HG03196 (cell line): ENCODE data around the gene FUNDC1.
"Not testable (repeated sequence)": the region's sequence is repeated elsewhere in the genome, so short reads cannot be mapped to it uniquely, and the experiment has no call there.

Experiments used
- ATAC-seq: cut with Tn5 transposase; IDR thresholded peaks from one replicate; pipeline ENCODE4 v1.9.1; 2021; ENCODE audit not compliant: unreplicated experiment

Gene FUNDC1

GRCh38 chrX:44542567-44543325 is at the start of gene FUNDC1:
Gene FUNDC1, minus strand, starts transcription at chrX:44542859. Its CDS starts 27 bp downstream, at chrX:44542832.
- peak; percentile 97 for ATAC-seq

- ATAC-seq = no peak
These were observed 43.2 kb upstream of the FUNDC1 start for GRCh38 chrX:44585866-44586265.

- no peak for ATAC-seq
These were observed 37.8 kb upstream of the FUNDC1 start for GRCh38 chrX:44580466-44580865.

GRCh38 chrX:44572340-44572938 is 29.8 kb upstream of the FUNDC1 start:
- no peak for ATAC-seq

GRCh38 chrX:44570522-44570921 is 27.9 kb upstream of the FUNDC1 start:
- ATAC-seq = no peak

GRCh38 chrX:44569122-44569521 is 26.5 kb upstream of the FUNDC1 start:
- no peak for ATAC-seq

GRCh38 chrX:44568196-44568595 is 25.5 kb upstream of the FUNDC1 start:
- ATAC-seq = no peak

GRCh38 chrX:44561896-44562295 is 19.2 kb upstream of the FUNDC1 start:
- not testable (repeated sequence) for ATAC-seq

- no peak for ATAC-seq
These were observed 7.9 kb upstream of the FUNDC1 start for GRCh38 chrX:44550563-44550962.

GRCh38 chrX:44545454-44545853 is 2.8 kb upstream of the FUNDC1 start:
- not testable (repeated sequence) for ATAC-seq

- ATAC-seq = no peak
These were observed 1.4 kb upstream of the FUNDC1 start for GRCh38 chrX:44544036-44544435.

GRCh38 chrX:44536198-44536597 is 6.5 kb downstream of the FUNDC1 start:
- ATAC-seq = no peak

- ATAC-seq = no peak
These were observed 13.3 kb downstream of the FUNDC1 start for GRCh38 chrX:44529310-44529709.

GRCh38 chrX:44514272-44514671 is 28.4 kb downstream of the FUNDC1 start:
- ATAC-seq = no peak

GRCh38 chrX:44507292-44507691 is 35.4 kb downstream of the FUNDC1 start:
- ATAC-seq = no peak

GRCh38 chrX:44506678-44507077 is 36.0 kb downstream of the FUNDC1 start:
- no peak for ATAC-seq

- ATAC-seq = no peak
These were observed 39.1 kb downstream of the FUNDC1 start for GRCh38 chrX:44503560-44503959.

- no peak for ATAC-seq
These were observed 47.6 kb downstream of the FUNDC1 start for GRCh38 chrX:44495091-44495490.

GRCh38 chrX:44494357-44494756 is 48.3 kb downstream of the FUNDC1 start:
- ATAC-seq = no peak

GRCh38 chrX:44489515-44489914 is 53.1 kb downstream of the FUNDC1 start:
- ATAC-seq = no peak

- no peak for ATAC-seq
These were observed 58.0 kb downstream of the FUNDC1 start for GRCh38 chrX:44484607-44485146.

- no peak for ATAC-seq
These were observed 58.6 kb downstream of the FUNDC1 start for GRCh38 chrX:44483965-44484606.
